K562 (cell line): ENCODE results near the gene ATG4D. TPM values are rescaled to one million over a fixed set of nuclear protein-coding genes. Genes with fewer than 3 reads are reported as not detected.

ENCODE experiments used
- HSF4 ChIP-seq: fragments of 250-450 bp; sonication (Bioruptor Pico); IDR thresholded peaks from 2 replicates; pipeline ENCODE4 v2.1.2; 2022; ENCODE audit warnings: mild to moderate bottlenecking, moderate library complexity, borderline replicate concordance
- MAFG ChIP-seq: fragments of 450-650 bp; conservative IDR thresholded peaks from 2 replicates; pipeline ENCODE4 v1.6.1; 2016; ENCODE audit warnings: missing genetic modification characterization, missing compliant biosample characterization
- MECOM ChIP-seq: fragments of 250-450 bp; sonication (Bioruptor Pico); IDR thresholded peaks from 2 replicates; pipeline ENCODE4 v1.8.0; 2022; ENCODE audit warnings: inconsistent platforms
- MGA ChIP-seq: fragments of 450-650 bp; IDR thresholded peaks from 2 replicates; pipeline ENCODE4 v1.6.1; 2016; ENCODE audit warnings: mild to moderate bottlenecking, moderate library complexity
- NFE2L1 ChIP-seq: fragments of 450-650 bp; IDR thresholded peaks from 2 replicates; pipeline ENCODE4 v1.6.1; 2016; ENCODE audit warnings: missing genetic modification characterization, low read depth, mild to moderate bottlenecking, missing compliant biosample characterization, moderate library complexity, borderline replicate concordance
- PHF21A ChIP-seq: fragments of 450-650 bp; IDR thresholded peaks from 2 replicates; pipeline ENCODE4 v1.6.1; 2017; ENCODE audit warnings: low read depth, borderline replicate concordance
- PHF8 ChIP-seq: fragments of 200-600 bp; sonication (generic); IDR thresholded peaks from 2 replicates; pipeline ENCODE4 v1.6.1; 2012; ENCODE audit warnings: mixed run types, mild to moderate bottlenecking, inconsistent platforms, low read length, moderate library complexity, borderline replicate concordance
- RBM22 ChIP-seq: fragments of 200-400 bp; formaldehyde crosslinking; IDR thresholded peaks from 2 replicates; pipeline ENCODE4 v1.6.1; 2018; ENCODE audit warnings: low read length, low read depth; ENCODE audit not compliant: poor library complexity, severe bottlenecking
- SMAD1 ChIP-seq: fragments of 150-350 bp; IDR thresholded peaks from 2 replicates; pipeline ENCODE4 v1.6.1; 2014; ENCODE audit warnings: low read length, low read depth; ENCODE audit not compliant: partially characterized antibody
- TARDBP ChIP-seq: fragments of 450-650 bp; IDR thresholded peaks from 2 replicates; pipeline ENCODE4 v1.6.1; 2016
- TSC22D4 ChIP-seq: fragments of 450-650 bp; IDR thresholded peaks from 2 replicates; pipeline ENCODE4 v1.6.1; 2016; ENCODE audit warnings: missing genetic modification characterization, missing biosample characterization, control low read depth
- ZNF3 ChIP-seq: fragments of 250-450 bp; sonication (Bioruptor Pico); IDR thresholded peaks from 2 replicates; pipeline ENCODE4 v1.5.0; 2021; ENCODE audit warnings: mild to moderate bottlenecking, moderate library complexity
- ZNF695 ChIP-seq: fragments of 450-650 bp; formaldehyde crosslinking; IDR thresholded peaks from 2 replicates; pipeline ENCODE4 v1.4.0; 2020; ENCODE audit warnings: mild to moderate bottlenecking, moderate library complexity
- polyA plus RNA-seq, 8 experiments: library from polyadenylated mRNA; depleted of rRNA in 4 of 8; stranded (reverse) in 5 of 8; unstranded in 3 of 8; fragments of >200 nt; fragmentation: Nextera tagmentation in 2 of 8; fragmentation: Illumina TruSeq in 1 of 8; extraction: Ambion mirVana in 2 of 8; extraction: Trizol in 1 of 8; gene quantifications; 2 replicates each; pipeline versions ENCODE4 v1.2.1 to v1.2.3, GENCODE V29; 2011 to 2014; ENCODE audit warnings: inconsistent platforms in 1 of 8, missing spikeins in 1 of 8
- total RNA-seq, 7 experiments: library from RNA; depleted of rRNA in 6 of 7; stranded (reverse); fragments of >200 nt in 6 of 7; fragmentation: Illumina TruSeq in 2 of 7; extraction: Trizol in 2 of 7; gene quantifications; 2 replicates each; pipeline versions ENCODE4 v1.2.1 to v1.2.3, GENCODE V29; 2011 to 2021; ENCODE audit warnings: low replicate concordance in 1 of 7
- TF ChIP-seq, protein P1 (sequence below): fragments of 250-450 bp; sonication (Bioruptor Pico); IDR thresholded peaks from 2 replicates; pipeline ENCODE4 v1.4.0; 2020; ENCODE audit warnings: mild to moderate bottlenecking, moderate library complexity

Gene ATG4D
- total and polyA plus RNA-seq, 9 of the 15 experiments (the other 6 are each of a cell fraction or from before 2014, with no cell fraction given): 0.51 to 66.1 (median 22.9) TPM

GRCh38 chr19:10565028-10565566, 21.4 kb downstream of the ATG4D start (continued):
- no peak; the same call in 1 of the 2 replicates for TF ChIP-seq MGA
- TF ChIP-seq TARDBP: no peak
- TF ChIP-seq, protein P1, sequence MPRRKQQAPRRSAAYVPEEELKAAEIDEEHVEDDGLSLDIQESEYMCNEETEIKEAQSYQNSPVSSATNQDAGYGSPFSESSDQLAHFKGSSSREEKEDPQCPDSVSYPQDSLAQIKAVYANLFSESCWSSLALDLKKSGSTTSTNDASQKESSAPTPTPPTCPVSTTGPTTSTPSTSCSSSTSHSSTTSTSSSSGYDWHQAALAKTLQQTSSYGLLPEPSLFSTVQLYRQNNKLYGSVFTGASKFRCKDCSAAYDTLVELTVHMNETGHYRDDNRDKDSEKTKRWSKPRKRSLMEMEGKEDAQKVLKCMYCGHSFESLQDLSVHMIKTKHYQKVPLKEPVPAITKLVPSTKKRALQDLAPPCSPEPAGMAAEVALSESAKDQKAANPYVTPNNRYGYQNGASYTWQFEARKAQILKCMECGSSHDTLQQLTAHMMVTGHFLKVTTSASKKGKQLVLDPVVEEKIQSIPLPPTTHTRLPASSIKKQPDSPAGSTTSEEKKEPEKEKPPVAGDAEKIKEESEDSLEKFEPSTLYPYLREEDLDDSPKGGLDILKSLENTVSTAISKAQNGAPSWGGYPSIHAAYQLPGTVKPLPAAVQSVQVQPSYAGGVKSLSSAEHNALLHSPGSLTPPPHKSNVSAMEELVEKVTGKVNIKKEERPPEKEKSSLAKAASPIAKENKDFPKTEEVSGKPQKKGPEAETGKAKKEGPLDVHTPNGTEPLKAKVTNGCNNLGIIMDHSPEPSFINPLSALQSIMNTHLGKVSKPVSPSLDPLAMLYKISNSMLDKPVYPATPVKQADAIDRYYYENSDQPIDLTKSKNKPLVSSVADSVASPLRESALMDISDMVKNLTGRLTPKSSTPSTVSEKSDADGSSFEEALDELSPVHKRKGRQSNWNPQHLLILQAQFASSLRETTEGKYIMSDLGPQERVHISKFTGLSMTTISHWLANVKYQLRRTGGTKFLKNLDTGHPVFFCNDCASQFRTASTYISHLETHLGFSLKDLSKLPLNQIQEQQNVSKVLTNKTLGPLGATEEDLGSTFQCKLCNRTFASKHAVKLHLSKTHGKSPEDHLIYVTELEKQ (CRISPR knock-in tag): no peak
- no peak for TF ChIP-seq ZNF3 (CRISPR knock-in tag)
- no peak for TF ChIP-seq MAFG (tag)
- TF ChIP-seq ZNF695 (CRISPR knock-in tag): no peak
- TF ChIP-seq PHF21A: no peak
- no peak for TF ChIP-seq NFE2L1 (tag)
- TF ChIP-seq MECOM (CRISPR knock-in tag): no peak
- no peak for TF ChIP-seq TSC22D4 (tag)
- TF ChIP-seq HSF4 (CRISPR knock-in tag): no peak
- TF ChIP-seq PHF8: no peak
- TF ChIP-seq SMAD1: no peak
- no peak for TF ChIP-seq RBM22
